GM12878 (cell line): Measurements from ENCODE around the gene CSDE1. TPM values are rescaled to one million over a fixed set of nuclear protein-coding genes. Genes with fewer than 3 reads are reported as not detected.

ENCODE experiments used
- CHD2 ChIP-seq: IDR thresholded peaks from 2 replicates; pipeline ENCODE4 v1.6.1; 2011; ENCODE audit warnings: low read depth, low read length, improper control_type of control experiment, borderline replicate concordance
- HDGF ChIP-seq: fragments of 450-650 bp; IDR thresholded peaks from 2 replicates; pipeline ENCODE4 v1.6.1; 2016; ENCODE audit warnings: antibody characterized with exemption
- IKZF1 ChIP-seq: fragments of 450-650 bp; conservative IDR thresholded peaks from 2 replicates; pipeline ENCODE4 v1.6.1; 2017; ENCODE audit warnings: antibody characterized with exemption, mild to moderate bottlenecking
- MEF2A ChIP-seq: IDR thresholded peaks from 2 replicates; pipeline ENCODE4 v1.6.1; 2011; ENCODE audit warnings: low read depth, mild to moderate bottlenecking, low read length, moderate library complexity; ENCODE audit not compliant: insufficient read depth
- MEF2B ChIP-seq: fragments of 450-650 bp; IDR thresholded peaks from 2 replicates; pipeline ENCODE4 v1.6.1; 2018; ENCODE audit warnings: mild to moderate bottlenecking, moderate library complexity; ENCODE audit not compliant: partially characterized antibody, poor library complexity, severe bottlenecking
- RCOR1 ChIP-seq: conservative IDR thresholded peaks from 2 replicates; pipeline ENCODE4 v1.6.1; 2012; ENCODE audit warnings: low read depth, low read length, improper control_type of control experiment
- TCF12 ChIP-seq: IDR thresholded peaks from 2 replicates; pipeline ENCODE4 v1.6.1; 2011; ENCODE audit warnings: low read depth, mild to moderate bottlenecking, low read length
- WRNIP1 ChIP-seq: IDR thresholded peaks from 2 replicates; pipeline ENCODE4 v1.6.1; 2011; ENCODE audit warnings: low read depth, low read length, improper control_type of control experiment, borderline replicate concordance
- polyA plus RNA-seq, 11 experiments: library from polyadenylated mRNA; depleted of rRNA in 4 of 11; unstranded in 6 of 11; stranded (reverse) in 5 of 11; fragments of >200 nt; fragmentation: Nextera tagmentation in 4 of 11; fragmentation: Illumina TruSeq in 1 of 11; extraction: Ambion mirVana in 4 of 11; extraction: Trizol in 1 of 11; gene quantifications; 1 replicate in 1 of 11; 2 replicates in 10 of 11; pipeline versions ENCODE4 v1.2.1 to v1.2.3, GENCODE V29; 2011 to 2016; ENCODE audit warnings: inconsistent platforms in 2 of 11, missing spikeins in 2 of 11, low read depth in 1 of 11
- total RNA-seq, 4 experiments: library from RNA; depleted of rRNA in 3 of 4; stranded (reverse); fragments of >200 nt in 3 of 4; fragmentation: Illumina TruSeq in 1 of 4; extraction: Trizol in 1 of 4; gene quantifications; 2 replicates each; pipeline versions ENCODE4 v1.2.1 to v1.2.3, GENCODE V29; 2013 to 2021
- TF ChIP-seq, protein P1 (sequence below): fragments of 450-650 bp; IDR thresholded peaks from 2 replicates; pipeline ENCODE4 v1.6.1; 2016; ENCODE audit warnings: mild to moderate bottlenecking
- TF ChIP-seq, protein P2 (sequence below): fragments of 450-650 bp; IDR thresholded peaks from 2 replicates; pipeline ENCODE4 v1.6.1; 2017; ENCODE audit warnings: mild to moderate bottlenecking, moderate library complexity
- TF ChIP-seq, protein P3 (sequence below): fragments of 150-350 bp; IDR thresholded peaks from 2 replicates; pipeline ENCODE4 v1.6.1; 2016; ENCODE audit warnings: low read depth, low read length
- TF ChIP-seq, protein P4 (sequence below): IDR thresholded peaks from 2 replicates; pipeline ENCODE4 v1.6.1; 2011; ENCODE audit warnings: low read depth, low read length, improper control_type of control experiment, borderline replicate concordance
- TF ChIP-seq, protein P5 (sequence below): fragments of 450-650 bp; IDR thresholded peaks from 2 replicates; pipeline ENCODE4 v1.6.1; 2017; ENCODE audit warnings: antibody characterized with exemption, mild to moderate bottlenecking, moderate library complexity

CSDE1 gene
- total and polyA plus RNA-seq, 10 of the 15 experiments (the other 5 are each of a cell fraction or from before 2014, with no cell fraction given): 130 to 390 (median 246) TPM

DNA sequence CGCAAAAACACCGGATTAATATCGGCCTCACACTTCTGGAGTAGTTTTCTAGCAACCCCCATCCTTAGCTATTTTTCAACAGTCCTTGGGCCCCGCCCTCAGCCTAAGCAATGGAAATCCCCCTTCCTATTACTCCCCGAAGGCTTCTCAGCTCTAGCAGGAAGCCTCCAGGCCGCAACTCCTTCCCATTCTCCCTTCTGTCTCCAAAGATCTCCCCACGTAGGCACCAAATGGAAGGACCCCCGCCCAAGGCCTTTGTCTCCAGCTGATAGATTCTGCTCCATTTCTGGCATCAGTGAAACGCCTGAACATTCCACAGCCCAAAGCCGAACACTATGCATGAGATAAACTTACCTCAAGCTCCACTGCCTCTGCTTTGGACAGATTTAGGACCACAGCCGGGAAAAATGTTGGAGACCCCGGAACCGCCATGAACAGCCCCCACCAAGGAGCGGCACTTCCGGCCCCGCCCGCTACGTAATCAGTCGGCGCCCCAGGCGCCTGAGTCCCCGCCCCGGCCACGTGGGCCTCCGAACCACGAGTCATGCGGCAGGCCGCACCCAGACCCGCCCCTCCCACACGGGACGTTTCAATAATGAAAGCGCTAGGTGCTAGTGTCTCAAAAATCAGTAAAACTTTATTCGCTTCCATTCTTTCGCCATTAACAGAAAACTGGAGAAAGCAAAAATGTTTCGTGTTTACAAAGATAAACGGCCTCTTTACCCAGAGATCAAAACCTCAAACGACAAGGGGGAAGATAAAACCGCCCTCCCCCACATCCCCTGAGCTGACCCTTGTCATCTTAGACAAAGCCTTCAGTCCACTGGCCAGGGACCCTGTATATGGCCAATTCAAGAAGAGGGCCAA, 41.2 kb downstream of the CSDE1 start, which contains the start of gene NRAS (continued):
- TF ChIP-seq CHD2 (peak; percentile 76), MEF2A (no peak), MEF2B (peak; percentile 32), IKZF1 (peak; percentile 75), WRNIP1 (no peak), HDGF (peak; percentile 42; the same call in 1 of the 2 replicates), TCF12 (0 out of 2 replicates have a peak, but pooled peaks have one; percentile 16), RCOR1 (no peak)
- TF ChIP-seq, protein P1, sequence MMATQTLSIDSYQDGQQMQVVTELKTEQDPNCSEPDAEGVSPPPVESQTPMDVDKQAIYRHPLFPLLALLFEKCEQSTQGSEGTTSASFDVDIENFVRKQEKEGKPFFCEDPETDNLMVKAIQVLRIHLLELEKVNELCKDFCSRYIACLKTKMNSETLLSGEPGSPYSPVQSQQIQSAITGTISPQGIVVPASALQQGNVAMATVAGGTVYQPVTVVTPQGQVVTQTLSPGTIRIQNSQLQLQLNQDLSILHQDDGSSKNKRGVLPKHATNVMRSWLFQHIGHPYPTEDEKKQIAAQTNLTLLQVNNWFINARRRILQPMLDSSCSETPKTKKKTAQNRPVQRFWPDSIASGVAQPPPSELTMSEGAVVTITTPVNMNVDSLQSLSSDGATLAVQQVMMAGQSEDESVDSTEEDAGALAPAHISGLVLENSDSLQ: no peak
- TF ChIP-seq, protein P2, sequence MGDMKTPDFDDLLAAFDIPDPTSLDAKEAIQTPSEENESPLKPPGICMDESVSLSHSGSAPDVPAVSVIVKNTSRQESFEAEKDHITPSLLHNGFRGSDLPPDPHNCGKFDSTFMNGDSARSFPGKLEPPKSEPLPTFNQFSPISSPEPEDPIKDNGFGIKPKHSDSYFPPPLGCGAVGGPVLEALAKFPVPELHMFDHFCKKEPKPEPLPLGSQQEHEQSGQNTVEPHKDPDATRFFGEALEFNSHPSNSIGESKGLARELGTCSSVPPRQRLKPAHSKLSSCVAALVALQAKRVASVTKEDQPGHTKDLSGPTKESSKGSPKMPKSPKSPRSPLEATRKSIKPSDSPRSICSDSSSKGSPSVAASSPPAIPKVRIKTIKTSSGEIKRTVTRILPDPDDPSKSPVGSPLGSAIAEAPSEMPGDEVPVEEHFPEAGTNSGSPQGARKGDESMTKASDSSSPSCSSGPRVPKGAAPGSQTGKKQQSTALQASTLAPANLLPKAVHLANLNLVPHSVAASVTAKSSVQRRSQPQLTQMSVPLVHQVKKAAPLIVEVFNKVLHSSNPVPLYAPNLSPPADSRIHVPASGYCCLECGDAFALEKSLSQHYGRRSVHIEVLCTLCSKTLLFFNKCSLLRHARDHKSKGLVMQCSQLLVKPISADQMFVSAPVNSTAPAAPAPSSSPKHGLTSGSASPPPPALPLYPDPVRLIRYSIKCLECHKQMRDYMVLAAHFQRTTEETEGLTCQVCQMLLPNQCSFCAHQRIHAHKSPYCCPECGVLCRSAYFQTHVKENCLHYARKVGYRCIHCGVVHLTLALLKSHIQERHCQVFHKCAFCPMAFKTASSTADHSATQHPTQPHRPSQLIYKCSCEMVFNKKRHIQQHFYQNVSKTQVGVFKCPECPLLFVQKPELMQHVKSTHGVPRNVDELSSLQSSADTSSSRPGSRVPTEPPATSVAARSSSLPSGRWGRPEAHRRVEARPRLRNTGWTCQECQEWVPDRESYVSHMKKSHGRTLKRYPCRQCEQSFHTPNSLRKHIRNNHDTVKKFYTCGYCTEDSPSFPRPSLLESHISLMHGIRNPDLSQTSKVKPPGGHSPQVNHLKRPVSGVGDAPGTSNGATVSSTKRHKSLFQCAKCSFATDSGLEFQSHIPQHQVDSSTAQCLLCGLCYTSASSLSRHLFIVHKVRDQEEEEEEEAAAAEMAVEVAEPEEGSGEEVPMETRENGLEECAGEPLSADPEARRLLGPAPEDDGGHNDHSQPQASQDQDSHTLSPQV: no peak
- TF ChIP-seq, protein P3, sequence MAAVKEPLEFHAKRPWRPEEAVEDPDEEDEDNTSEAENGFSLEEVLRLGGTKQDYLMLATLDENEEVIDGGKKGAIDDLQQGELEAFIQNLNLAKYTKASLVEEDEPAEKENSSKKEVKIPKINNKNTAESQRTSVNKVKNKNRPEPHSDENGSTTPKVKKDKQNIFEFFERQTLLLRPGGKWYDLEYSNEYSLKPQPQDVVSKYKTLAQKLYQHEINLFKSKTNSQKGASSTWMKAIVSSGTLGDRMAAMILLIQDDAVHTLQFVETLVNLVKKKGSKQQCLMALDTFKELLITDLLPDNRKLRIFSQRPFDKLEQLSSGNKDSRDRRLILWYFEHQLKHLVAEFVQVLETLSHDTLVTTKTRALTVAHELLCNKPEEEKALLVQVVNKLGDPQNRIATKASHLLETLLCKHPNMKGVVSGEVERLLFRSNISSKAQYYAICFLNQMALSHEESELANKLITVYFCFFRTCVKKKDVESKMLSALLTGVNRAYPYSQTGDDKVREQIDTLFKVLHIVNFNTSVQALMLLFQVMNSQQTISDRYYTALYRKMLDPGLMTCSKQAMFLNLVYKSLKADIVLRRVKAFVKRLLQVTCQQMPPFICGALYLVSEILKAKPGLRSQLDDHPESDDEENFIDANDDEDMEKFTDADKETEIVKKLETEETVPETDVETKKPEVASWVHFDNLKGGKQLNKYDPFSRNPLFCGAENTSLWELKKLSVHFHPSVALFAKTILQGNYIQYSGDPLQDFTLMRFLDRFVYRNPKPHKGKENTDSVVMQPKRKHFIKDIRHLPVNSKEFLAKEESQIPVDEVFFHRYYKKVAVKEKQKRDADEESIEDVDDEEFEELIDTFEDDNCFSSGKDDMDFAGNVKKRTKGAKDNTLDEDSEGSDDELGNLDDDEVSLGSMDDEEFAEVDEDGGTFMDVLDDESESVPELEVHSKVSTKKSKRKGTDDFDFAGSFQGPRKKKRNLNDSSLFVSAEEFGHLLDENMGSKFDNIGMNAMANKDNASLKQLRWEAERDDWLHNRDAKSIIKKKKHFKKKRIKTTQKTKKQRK: 0 out of 2 replicates have a peak, but pooled peaks have one; percentile 5
- TF ChIP-seq, protein P4, sequence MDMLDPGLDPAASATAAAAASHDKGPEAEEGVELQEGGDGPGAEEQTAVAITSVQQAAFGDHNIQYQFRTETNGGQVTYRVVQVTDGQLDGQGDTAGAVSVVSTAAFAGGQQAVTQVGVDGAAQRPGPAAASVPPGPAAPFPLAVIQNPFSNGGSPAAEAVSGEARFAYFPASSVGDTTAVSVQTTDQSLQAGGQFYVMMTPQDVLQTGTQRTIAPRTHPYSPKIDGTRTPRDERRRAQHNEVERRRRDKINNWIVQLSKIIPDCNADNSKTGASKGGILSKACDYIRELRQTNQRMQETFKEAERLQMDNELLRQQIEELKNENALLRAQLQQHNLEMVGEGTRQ: peak; percentile 93
- TF ChIP-seq, protein P5, sequence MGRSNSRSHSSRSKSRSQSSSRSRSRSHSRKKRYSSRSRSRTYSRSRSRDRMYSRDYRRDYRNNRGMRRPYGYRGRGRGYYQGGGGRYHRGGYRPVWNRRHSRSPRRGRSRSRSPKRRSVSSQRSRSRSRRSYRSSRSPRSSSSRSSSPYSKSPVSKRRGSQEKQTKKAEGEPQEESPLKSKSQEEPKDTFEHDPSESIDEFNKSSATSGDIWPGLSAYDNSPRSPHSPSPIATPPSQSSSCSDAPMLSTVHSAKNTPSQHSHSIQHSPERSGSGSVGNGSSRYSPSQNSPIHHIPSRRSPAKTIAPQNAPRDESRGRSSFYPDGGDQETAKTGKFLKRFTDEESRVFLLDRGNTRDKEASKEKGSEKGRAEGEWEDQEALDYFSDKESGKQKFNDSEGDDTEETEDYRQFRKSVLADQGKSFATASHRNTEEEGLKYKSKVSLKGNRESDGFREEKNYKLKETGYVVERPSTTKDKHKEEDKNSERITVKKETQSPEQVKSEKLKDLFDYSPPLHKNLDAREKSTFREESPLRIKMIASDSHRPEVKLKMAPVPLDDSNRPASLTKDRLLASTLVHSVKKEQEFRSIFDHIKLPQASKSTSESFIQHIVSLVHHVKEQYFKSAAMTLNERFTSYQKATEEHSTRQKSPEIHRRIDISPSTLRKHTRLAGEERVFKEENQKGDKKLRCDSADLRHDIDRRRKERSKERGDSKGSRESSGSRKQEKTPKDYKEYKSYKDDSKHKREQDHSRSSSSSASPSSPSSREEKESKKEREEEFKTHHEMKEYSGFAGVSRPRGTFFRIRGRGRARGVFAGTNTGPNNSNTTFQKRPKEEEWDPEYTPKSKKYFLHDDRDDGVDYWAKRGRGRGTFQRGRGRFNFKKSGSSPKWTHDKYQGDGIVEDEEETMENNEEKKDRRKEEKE: peak; percentile 59; the same call in 1 of the 2 replicates
